Activated CD8-positive, alpha-beta memory T cell treated with anti-CD3 and anti-CD28 coated beads, Interleukin-2, amount 10 ng/mL, durations not matched to agents 7 days and 5 days (primary cell): ENCODE measurements around the gene L3HYPDH. TPM values are rescaled to one million over a fixed set of nuclear protein-coding genes. Genes with fewer than 3 reads are reported as not detected.
"Not testable (repeated sequence)": the region's sequence is repeated elsewhere in the genome, so short reads cannot be mapped to it uniquely, and the experiment has no call there.

Experiments used
- ATAC-seq: fragments of 150-1000 bp; cut with Tn5 transposase; one replicate; pipeline ENCODE4 v1.10.0; 2021; ENCODE audit warnings: moderate library complexity
- CTCF ChIA-PET: fragments of 350-600 bp; sonication (Branson Sonifier 250); formaldehyde crosslinking; loops from one replicate; lab custom pipeline; 2021; ENCODE audit warnings: antibody characterized with exemption; lab: Charles Lee
- DNase-seq: peaks from one replicate; pipeline ENCODE4 v3.0.0-alpha.2; 2020
- H3K27ac Mint-ChIP-seq: one replicate; pipeline ENCODE4 v1.8.0; 2021; ENCODE audit warnings: mild to moderate bottlenecking, mixed read lengths
- H3K27me3 Mint-ChIP-seq: one replicate; pipeline ENCODE4 v1.8.0; 2021; ENCODE audit warnings: mixed read lengths
- H3K36me3 Mint-ChIP-seq: one replicate; pipeline ENCODE4 v1.8.0; 2021; ENCODE audit warnings: mild to moderate bottlenecking, mixed read lengths
- H3K4me1 Mint-ChIP-seq: one replicate; pipeline ENCODE4 v1.8.0; 2021; ENCODE audit warnings: mixed read lengths
- H3K4me3 Mint-ChIP-seq: one replicate; pipeline ENCODE4 v1.8.0; 2021; ENCODE audit warnings: mild to moderate bottlenecking, moderate library complexity, mixed read lengths
- H3K9me3 Mint-ChIP-seq: one replicate; pipeline ENCODE4 v1.8.0; 2022; ENCODE audit warnings: low read depth, mixed read lengths
- total RNA-seq, 2 experiments: library from RNA; stranded (reverse); gene quantifications; one replicate each; pipeline ENCODE4 v1.2.3, GENCODE V29; 2021

L3HYPDH gene
- total RNA-seq, 2 experiments from 2014 or later: 11.0 to 26.7 TPM

DNA sequence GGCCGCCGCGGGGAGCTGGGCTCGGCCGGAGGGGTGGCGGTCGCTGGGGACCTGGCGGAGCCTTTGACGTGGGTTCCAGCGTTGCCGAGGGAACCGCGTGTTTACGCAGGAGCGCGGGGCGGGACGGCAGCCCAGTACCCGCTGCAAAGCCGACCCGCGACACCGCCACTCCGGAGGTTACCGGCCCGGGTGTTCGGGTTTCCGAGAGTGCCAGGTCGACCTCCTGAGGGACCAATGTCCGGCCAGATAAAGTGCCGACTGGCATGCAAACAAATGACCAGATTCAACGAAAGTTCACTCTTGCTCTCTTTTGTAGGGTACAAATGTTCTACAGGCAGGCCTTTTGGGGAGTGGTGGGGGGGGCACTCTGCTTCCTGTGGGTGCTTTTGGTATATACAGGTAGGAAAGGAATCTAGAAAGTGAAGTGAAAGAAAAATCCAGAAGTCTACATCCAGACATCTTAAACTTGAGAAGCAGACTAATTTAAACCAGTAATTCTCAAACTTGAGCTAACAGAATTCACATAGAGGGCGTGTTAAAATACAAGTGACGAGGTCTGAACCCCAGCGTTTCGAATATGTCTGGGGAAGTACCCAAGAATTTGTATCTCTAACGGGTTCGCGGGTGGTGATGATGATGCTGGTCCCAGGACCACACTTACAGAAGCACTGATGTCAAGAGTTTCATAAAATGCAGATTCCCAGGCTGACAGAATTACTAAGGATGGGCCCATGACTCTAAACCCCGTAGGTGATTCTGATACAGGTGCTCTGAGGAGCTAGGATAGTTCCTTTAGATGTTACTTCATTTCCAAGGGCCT, 18.7 kb downstream of the L3HYPDH start, which contains the start of gene GPR135:
GPR135 (minus strand) TSS at position 65 of the 820 bp plus-strand sequence. CDS start 154 bp downstream, outside the sequence.
- Mint-ChIP-seq H3K27ac (peak within 1 kb of the TSS; percentile 50), H3K4me3 (peak within 1 kb of the TSS; percentile 77), H3K9me3 (no peaks in the 10 kb centered on the region), H3K27me3 (peaks cover 7% of the 10 kb centered on the region), H3K36me3 (no peaks in the 10 kb centered on the region), H3K4me1 (peaks cover 12% of the 10 kb centered on the region)
- peak; percentile 20 for ATAC-seq
- no peak for DNase-seq
- CTCF ChIA-PET: interaction anchor here (1.0 to 1.5 kb wide), 4 partner anchors 8 to 19 kb away, joined by 3 to 7 read pairs (median 4); partner anchors contain the start of genes JKAMP and L3HYPDH

DNA sequence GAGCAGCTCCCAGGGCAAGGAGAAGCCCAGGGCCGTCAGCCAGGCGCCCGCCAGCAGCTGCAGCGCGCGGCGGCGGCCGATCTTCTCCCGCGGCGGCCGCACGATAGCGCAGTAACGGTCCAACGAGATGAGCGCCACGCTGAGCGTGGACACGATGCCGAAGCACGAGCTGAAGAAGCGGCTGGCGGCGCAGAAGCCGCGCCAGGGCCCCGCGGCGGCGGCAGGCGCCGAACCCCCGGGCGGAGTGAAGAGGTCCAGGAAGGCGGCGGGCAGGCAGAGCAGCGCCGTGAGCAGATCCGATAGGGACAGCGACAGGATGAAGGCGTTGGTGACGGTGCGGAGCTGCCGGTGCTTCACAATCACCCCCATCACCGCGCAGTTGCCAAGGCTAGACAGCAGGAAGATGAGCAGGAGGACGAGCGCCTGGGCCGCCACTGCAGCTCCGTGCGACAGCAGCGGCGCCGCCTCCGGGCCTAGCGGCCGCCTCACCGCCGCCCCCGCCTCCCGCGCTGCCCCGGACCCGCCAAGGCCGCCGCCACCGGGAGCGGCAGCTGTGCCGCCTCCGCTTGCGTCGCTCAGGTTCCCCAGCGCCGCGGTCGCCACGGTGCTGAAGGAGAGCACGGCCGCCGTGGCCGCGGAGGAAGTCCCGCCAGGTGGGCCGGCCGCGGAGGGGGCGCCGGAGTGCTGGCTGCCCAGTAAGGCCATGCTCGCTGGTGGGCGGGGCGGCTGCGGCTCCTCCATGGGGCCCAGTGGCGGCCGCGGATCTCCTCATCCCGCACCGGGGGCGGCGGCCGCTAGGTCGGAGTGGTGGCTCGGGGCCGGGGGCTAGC, 19.5 kb downstream of the L3HYPDH start:
- ATAC-seq (peak; percentile 77), DNase-seq (peak; percentile 71)
- Mint-ChIP-seq H3K9me3 (no peaks in the 10 kb centered on the region), H3K27me3 (peaks cover 7% of the 10 kb centered on the region), H3K27ac (peak overlapping the region; percentile 50), H3K4me1 (peaks cover 12% of the 10 kb centered on the region), H3K36me3 (no peaks in the 10 kb centered on the region), H3K4me3 (peak overlapping the region; percentile 77)
- CTCF ChIA-PET: interaction anchor here (1.0 to 1.7 kb wide), 5 partner anchors 9 to 112 kb away, joined by 3 to 7 read pairs (median 4); partner anchors contain the start of genes CCDC175, JKAMP and L3HYPDH

DNA sequence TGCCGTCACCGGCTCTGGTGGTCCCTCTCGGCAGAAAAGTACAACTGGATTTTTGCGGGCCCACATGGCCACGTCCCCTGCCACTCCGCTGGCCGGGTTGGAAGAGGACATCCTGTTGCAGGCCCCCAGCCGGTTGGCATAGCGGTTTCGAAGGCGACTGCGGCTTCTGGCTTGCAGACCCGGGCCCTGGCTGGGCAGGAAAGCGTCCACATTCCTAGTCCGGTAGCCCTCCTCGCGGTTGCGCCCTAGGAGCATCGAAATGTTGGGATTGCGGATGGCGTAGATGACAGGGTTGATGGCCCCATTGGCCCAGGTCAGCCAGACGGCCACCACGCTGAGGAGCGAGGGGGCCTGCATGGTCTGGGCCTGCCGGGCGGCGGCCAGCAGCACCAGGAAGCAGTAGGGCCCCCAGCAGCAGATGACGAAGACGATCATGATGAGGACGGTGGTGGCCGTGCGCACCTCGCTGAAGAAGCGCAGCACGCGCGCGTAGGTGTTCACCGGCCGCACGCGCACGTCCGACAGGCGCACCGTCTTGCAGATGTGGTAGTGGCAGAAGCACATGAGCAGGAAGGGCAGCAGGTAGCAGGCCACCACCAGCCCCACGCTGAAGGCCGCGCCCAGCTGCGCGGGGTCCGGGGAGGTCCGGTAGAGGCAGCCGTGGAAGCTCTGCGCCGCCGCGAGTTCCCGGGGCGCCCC, 20.3 kb downstream of the L3HYPDH start:
- no peaks in the 10 kb centered on the region for H3K36me3 Mint-ChIP-seq
- ATAC-seq (peak; percentile 52), DNase-seq (peak; percentile 55)
- CTCF ChIA-PET: interaction anchor here (1.0 to 1.7 kb wide), 5 partner anchors 9 to 113 kb away, joined by 3 to 7 read pairs (median 4); partner anchors contain the start of genes CCDC175, JKAMP and L3HYPDH
- H3K4me3 Mint-ChIP-seq: peak overlapping the region; percentile 77
- peak overlapping the region; percentile 63 for H3K27ac Mint-ChIP-seq
- H3K4me1 Mint-ChIP-seq: peaks cover 12% of the 10 kb centered on the region
- peaks cover 7% of the 10 kb centered on the region for H3K27me3 Mint-ChIP-seq
- no peaks in the 10 kb centered on the region for H3K9me3 Mint-ChIP-seq

DNA sequence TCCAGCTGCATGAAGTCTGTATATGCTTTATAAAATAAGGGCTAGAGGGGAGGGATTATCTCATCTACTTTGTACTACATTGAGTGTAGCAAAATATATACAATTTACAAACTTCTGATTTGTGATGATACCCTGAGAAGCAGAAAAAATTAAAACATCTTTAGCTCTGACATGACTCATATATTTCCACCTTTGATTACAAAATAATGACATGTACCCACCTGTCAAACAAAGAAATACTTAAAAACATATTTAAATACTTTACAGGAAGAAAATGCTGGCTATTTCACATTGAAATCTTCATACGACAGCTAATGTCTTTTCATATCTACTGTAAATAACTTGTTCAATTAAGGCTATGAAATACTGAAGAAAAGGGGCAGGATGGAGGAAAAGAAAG, 22.3 kb downstream of the L3HYPDH start:
- H3K9me3 Mint-ChIP-seq: peaks cover 2% of the 10 kb centered on the region
- CTCF ChIA-PET: interaction anchor here (1.5 kb wide), 1 partner anchor 22 kb away, joined by 3 read pairs; the partner anchor contains the start of genes JKAMP and L3HYPDH
- DNase-seq: no peak
- H3K27me3 Mint-ChIP-seq: peaks cover 7% of the 10 kb centered on the region
- H3K36me3 Mint-ChIP-seq: peaks cover 5% of the 10 kb centered on the region
- no peak overlapping the region for H3K27ac Mint-ChIP-seq
- H3K4me1 Mint-ChIP-seq: peaks cover 12% of the 10 kb centered on the region
- no peak overlapping the region for H3K4me3 Mint-ChIP-seq
- ATAC-seq: no peak

DNA sequence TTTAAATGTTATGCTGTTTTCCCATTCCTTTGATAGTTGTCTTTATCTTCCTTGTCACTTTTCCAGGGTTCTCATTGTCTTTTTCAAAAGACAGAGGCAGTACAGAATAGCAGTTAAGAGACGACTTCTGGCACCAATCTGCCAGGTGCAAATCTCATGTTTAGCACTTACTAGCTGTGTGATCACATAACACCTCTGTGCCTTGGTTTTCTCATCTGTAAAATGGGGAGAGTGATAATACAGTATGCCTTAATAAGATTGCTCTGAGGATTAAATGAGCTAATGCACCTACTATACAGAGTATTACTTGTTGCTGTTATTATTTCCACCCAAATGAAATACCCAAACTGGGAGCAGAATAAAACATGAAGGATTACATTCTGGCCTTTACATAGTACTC, 23.8 kb downstream of the L3HYPDH start:
- ATAC-seq: no peak
- DNase-seq: no peak
- peaks cover 2% of the 10 kb centered on the region for H3K9me3 Mint-ChIP-seq
- H3K27me3 Mint-ChIP-seq: peaks cover 7% of the 10 kb centered on the region
- no peak overlapping the region for H3K27ac Mint-ChIP-seq
- CTCF ChIA-PET: interaction anchor here (1.2 to 2.1 kb wide), 3 partner anchors 8 to 24 kb away, joined by 3 to 6 read pairs (median 3); partner anchors contain the start of genes JKAMP and L3HYPDH
- peaks cover 9% of the 10 kb centered on the region for H3K4me1 Mint-ChIP-seq
- H3K36me3 Mint-ChIP-seq: peaks cover 14% of the 10 kb centered on the region
- H3K4me3 Mint-ChIP-seq: no peak overlapping the region

DNA sequence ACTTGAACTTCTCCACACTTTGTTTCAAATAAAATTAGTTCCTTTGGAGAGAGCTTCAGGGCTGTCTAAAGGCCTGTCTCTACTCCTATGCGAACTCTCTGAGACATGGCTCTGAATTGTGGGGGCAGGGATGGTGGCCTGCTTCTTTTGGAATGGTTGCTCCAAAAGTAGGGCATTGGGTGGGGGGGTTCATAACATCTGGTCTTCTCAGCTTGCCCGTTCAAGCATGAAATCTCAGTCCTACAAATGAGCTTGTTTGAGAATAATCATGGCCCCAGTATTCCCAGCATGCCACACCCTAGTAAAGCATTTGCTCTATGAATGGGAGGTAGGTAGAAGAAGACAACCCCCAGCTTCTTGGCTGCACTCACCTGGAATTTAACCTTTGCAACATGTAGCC, 25.7 kb downstream of the L3HYPDH start:
- Mint-ChIP-seq H3K9me3 (peaks cover 2% of the 10 kb centered on the region), H3K4me3 (no peak overlapping the region), H3K4me1 (peaks cover 2% of the 10 kb centered on the region), H3K36me3 (peaks cover 20% of the 10 kb centered on the region), H3K27ac (no peak overlapping the region), H3K27me3 (peaks cover 5% of the 10 kb centered on the region)
- ATAC-seq (no peak), DNase-seq (no peak)
- CTCF ChIA-PET: interaction anchor here (0.8 kb wide), 1 partner anchor 10 kb away, joined by 3 read pairs; no protein-coding TSS in a partner anchor

DNA sequence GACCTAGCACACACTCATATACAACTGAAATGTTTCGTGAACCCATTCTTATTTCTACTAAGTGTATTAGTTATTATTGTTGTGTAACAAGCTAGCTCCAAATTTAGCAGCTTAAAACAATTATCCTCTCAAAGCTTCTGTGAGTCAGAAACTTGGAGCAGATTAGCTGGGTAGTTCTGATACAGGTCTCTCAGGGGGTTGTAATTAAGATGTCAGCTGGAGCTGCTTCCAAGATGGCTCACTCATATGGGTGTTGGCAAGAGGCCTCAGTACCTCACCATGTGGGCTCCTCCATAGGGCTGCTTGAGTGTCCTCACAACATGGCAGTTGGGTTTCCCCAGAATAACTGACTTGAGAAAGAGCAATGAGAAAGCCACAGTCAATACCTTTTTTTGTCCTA, 28.8 kb downstream of the L3HYPDH start:
- DNase-seq (no peak), ATAC-seq (no peak)
- CTCF ChIA-PET: interaction anchor here (1.3 kb wide), 1 partner anchor 12 kb away, joined by 4 read pairs; no protein-coding TSS in a partner anchor
- peaks cover 2% of the 10 kb centered on the region for H3K9me3 Mint-ChIP-seq
- no peak overlapping the region for H3K4me3 Mint-ChIP-seq
- H3K4me1 Mint-ChIP-seq: no peaks in the 10 kb centered on the region
- no peak overlapping the region for H3K27ac Mint-ChIP-seq
- H3K27me3 Mint-ChIP-seq: no peaks in the 10 kb centered on the region
- H3K36me3 Mint-ChIP-seq: peaks cover 21% of the 10 kb centered on the region

DNA sequence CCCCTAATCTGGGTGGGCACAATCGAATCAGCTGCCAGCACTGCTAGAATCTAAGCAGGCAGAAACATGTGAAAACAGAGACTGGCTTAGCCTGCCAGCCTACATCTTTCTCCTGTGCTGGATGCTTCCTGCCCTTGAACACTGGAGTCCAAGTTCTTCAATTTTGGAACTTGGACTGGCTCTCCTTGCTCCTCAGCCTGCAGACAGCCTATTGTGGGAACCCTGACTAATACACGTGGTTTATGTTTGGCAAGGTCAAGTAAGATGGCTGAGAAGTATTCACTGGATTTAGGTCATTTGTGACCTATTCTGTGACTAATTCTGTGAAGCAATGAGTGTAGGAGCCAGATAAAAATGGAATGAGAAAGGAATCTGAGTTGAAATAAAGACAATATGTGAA, 30.1 kb downstream of the L3HYPDH start:
- CTCF ChIA-PET: interaction anchor here (1.3 kb wide), 1 partner anchor 10 kb away, joined by 4 read pairs; no protein-coding TSS in a partner anchor
- H3K4me3 Mint-ChIP-seq: no peak overlapping the region
- DNase-seq (no peak), ATAC-seq (no peak)
- H3K27me3 Mint-ChIP-seq: no peaks in the 10 kb centered on the region
- H3K36me3 Mint-ChIP-seq: peaks cover 21% of the 10 kb centered on the region
- H3K9me3 Mint-ChIP-seq: peaks cover 2% of the 10 kb centered on the region
- no peaks in the 10 kb centered on the region for H3K4me1 Mint-ChIP-seq
- H3K27ac Mint-ChIP-seq: no peak overlapping the region

DNA sequence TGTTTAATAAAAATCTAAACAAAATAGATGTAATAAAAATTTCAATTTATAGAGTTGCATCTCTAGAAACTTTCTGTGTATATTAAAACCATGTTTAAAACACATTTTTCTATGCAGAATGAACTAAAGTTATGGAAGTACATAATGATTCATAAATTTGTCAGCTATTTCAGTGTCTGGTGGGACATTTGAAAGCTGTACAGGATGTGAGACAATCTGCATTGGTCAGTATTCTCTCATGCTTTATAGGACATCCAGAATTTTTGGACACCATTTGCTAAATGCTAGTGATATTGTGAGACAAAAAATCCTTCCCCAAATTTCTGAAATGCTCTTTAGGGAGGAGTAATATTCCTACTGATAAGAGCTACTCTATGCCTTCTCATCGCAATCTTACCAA, 32.4 kb downstream of the L3HYPDH start:
- CTCF ChIA-PET: interaction anchor here (1.6 kb wide), 1 partner anchor 9 kb away, joined by 3 read pairs; no protein-coding TSS in a partner anchor
- Mint-ChIP-seq H3K36me3 (peaks cover 16% of the 10 kb centered on the region), H3K27me3 (no peaks in the 10 kb centered on the region)

DNA sequence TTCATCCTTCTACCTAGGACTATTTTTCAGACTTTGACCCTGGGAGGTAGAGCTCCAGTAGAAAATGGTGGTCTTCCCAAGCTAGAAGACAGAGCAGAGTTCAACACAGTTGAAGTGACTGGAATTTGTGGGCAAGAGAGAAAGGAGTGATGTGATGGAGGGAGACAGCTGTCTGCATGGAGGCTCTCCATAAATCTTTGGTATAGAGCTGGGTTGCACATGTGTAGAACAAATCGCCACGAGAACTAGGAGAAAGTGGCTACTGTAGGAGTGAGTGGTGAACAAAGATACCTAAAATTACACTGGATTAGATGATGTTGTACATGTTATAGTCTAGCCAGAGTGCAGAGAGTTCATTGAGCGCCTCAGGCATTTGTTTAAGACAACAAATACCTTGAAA, 33.5 kb downstream of the L3HYPDH start:
- CTCF ChIA-PET: no interaction called here
- no peak for DNase-seq

More for the DNA sequence above, 32.4 kb downstream of the L3HYPDH start:
- no peak for DNase-seq
- Mint-ChIP-seq H3K27ac (no peak overlapping the region), H3K9me3 (no peaks in the 10 kb centered on the region), H3K4me1 (no peaks in the 10 kb centered on the region), H3K4me3 (no peak overlapping the region)
- no peak for ATAC-seq

DNA sequence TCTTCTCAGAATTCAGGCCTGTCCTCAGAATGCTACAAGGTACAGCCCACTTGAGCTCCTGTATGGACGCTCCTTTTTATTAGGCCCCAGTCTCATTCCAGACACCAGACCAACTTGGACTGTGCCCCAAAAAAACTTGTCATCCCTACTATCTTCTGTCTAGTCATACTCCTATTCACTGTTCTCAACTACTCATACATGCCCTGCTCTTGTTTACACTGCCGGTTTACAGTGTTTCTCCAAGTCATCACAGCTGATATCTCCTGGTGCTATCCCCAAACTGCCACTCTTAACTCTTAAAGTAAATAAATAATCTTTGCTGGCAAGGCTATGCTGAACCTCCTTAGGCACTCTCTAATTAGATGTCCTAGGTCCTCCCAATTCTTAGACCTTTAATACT, 35.5 kb downstream of the L3HYPDH start:
- CTCF ChIA-PET: interaction anchor here (1.3 kb wide), 1 partner anchor 10 kb away, joined by 3 read pairs; no protein-coding TSS in a partner anchor
- not testable (repeated sequence) for H3K4me1 Mint-ChIP-seq, H3K27me3 Mint-ChIP-seq, ATAC-seq, H3K36me3 Mint-ChIP-seq, H3K9me3 Mint-ChIP-seq, H3K4me3 Mint-ChIP-seq, H3K27ac Mint-ChIP-seq, DNase-seq

More for the DNA sequence above, 33.5 kb downstream of the L3HYPDH start:
- H3K4me1 Mint-ChIP-seq: no peaks in the 10 kb centered on the region
- no peak for ATAC-seq
- H3K9me3 Mint-ChIP-seq: no peaks in the 10 kb centered on the region
- H3K36me3 Mint-ChIP-seq: peaks cover 10% of the 10 kb centered on the region
- no peak overlapping the region for H3K27ac Mint-ChIP-seq
- H3K4me3 Mint-ChIP-seq: no peak overlapping the region
- H3K27me3 Mint-ChIP-seq: no peaks in the 10 kb centered on the region

DNA sequence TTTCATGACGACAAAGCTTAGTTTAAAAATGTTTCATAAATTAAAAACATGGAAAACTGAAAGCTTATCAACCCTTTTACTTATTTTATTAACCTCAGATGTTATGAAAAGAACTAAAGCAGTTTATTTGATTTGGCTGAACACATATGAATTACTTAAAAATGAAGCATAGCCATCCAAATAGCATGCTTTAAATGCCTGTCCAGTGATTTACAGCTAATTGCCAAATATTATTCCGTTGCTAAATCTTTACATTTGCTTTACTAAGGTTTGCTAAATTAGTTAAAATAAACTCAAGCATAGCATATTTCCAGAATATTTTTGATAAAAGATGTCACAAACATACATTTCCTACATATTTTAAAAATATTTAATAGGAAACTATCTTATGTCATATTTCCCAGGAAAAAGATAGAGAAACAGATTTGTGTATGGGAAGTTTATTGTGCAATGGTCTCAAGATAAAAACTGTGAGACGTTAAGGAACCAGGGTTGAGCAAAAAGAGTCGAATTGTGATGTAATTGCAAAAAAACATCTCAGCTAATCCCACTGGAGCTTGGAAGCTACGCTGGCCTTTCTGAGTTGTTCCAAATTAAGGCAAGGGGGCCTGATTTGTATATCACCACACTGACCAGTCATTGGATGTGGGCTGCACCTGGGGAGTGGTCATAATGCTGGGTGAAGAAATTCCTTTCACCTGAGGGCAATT, 44.8 kb downstream of the L3HYPDH start:
- Mint-ChIP-seq H3K4me1 (peaks cover 5% of the 10 kb centered on the region), H3K27ac (no peak overlapping the region), H3K9me3 (no peaks in the 10 kb centered on the region), H3K27me3 (peaks cover 3% of the 10 kb centered on the region), H3K36me3 (no peaks in the 10 kb centered on the region), H3K4me3 (no peak overlapping the region)
- CTCF ChIA-PET: interaction anchor here (1.3 kb wide), 2 partner anchors 10 to 313 kb away, joined by 3 to 5 read pairs; no protein-coding TSS in a partner anchor
- DNase-seq (no peak), ATAC-seq (no peak)
